Left lobe of liver (tissue), 2 donors: Measurements from ENCODE around the gene SF3B5. TPM values are rescaled to one million over a fixed set of nuclear protein-coding genes. Genes with fewer than 3 reads are reported as not detected.
A peak's percentile ranks its signal among the peaks of the same experiment; 100 is the strongest.
"Not testable (repeated sequence)": the region's sequence is repeated elsewhere in the genome, so short reads cannot be mapped to it uniquely, and the experiment has no call there.

Experiments
- ATAC-seq: fragments of 200-7000 bp; cut with Tn5 transposase; one replicate; pipeline ENCODE4 v1.9.1; 2020; ENCODE audit warnings: mild to moderate bottlenecking, moderate library complexity
- DNase-seq: peaks from one replicate; pipeline ENCODE4 v3.0.0-alpha.2; 2020; ENCODE audit warnings: low spot score
- total RNA-seq: library from RNA; stranded (reverse); gene quantifications from one replicate; pipeline ENCODE4 v1.2.1, GENCODE V29; 2021
- donor health status: DM: no; HTN: no; CAD: no; lungs with moderate emphysema.
- donor health status: DM: no; HTN: yes; CAD: no.

The SF3B5 gene
- total RNA-seq: 70.3 TPM

DNA sequence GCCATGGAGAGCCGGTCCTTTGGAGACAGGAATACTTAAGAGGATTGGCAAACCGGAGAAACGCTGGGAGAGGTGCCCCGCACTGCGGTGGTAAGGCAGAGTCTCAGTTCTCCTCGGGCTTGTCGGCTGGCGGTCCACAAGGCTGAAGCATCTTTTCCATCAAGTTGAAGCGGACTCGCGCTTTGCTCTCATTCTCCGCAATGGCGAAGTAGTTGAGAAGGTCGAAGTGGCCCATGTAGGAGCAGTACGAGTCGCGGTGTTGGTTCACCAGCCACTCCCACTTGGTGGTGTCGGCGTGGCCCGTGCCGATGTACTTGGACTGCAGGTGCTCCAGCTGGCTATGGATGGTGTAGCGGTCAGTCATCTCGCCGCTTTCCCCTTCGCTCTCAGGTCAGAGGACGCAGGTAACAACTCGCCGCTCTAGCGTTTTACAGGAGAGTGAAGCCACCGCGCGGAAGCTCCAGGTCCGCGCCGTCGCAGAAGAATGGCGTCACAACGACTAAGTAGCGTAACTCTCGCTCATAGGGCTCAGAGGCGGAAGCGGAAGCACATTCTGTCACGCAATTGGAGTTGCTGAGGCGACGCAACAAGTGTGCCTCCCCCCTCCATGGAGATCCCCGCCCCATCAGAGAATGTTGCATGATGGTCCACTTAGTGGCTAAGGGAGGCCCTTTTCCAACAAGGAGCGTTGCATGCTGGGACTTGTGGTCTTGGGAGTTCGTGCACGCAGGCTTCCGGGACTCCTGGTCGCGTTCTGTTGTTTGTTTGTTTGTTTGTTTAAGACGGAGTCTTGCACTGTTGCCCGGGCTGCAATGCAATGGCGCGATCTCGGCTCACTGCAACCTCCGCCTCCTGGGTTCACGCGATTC is at the start of gene SF3B5:
TSS of gene SF3B5 (minus strand) at position 440 of the 869 bp plus-strand sequence. CDS start at position 364, 76 bp downstream.
- ATAC-seq (peak; percentile 98), DNase-seq (peak; percentile 99)

- DNase-seq: no peak
- no peak for ATAC-seq
Observed at GRCh38 chr6:144144996-144145395, 49.6 kb upstream of the SF3B5 start.

DNA sequence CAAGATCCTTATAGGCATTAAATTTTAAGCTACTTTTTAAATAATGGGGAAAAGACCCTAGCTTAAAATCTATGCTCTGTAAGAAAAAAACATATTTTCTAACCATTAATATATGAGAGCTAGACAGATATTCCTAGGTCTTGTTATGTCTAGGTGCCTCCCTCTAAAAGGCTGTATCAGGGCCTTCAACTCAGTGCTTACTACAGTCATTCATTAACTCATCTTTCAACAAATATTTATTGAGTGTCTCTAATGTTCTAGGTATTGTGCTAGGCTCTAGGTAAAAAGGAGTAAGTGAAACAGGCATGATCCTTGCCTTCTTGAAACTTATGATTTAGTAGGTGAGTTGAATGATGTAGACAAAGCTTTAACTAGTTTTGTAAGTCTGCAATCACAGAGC is 48.5 kb upstream of the SF3B5 start:
- DNase-seq (no peak), ATAC-seq (peak; percentile 43)

DNA sequence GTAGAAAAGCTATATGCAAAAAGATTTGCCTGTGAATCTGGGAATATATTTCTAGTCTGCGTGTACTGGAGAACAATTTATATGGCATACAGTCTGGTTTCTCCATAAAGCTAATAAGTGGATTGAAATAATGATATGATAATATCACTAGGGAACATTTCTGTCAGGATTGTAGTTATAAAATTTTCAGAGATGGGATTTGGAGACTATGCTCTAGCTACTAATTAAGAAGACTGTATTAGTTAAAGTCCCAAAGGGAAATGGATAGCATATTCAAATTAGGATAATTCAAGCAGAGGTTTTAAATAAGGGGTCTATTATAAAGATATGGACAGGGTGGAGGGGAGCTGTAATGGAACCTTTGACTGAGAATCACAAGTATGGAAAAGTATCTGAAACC is 47.7 kb upstream of the SF3B5 start:
- DNase-seq (no peak), ATAC-seq (no peak)

DNA sequence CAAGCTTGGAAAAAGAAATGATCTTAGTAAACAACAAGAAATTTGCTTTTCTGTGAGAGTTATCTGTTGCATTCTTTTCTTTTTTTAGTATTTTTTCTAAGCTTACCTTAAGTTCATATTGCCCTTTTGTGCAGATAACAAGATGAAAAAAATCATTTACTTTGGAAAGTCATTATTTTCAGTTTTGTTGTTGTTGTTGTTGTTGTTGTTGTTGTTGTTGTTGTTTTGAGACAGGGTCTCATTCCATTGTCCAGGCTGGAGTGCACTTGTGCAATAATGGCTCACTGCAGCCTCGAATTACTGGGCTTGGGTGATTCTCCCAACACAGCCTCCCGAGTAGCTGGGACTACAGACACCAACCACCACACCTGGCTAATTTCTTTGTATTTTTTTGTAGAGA is 46.1 kb upstream of the SF3B5 start:
- no peak for DNase-seq

GRCh38 chr6:144140867-144141266 is 45.5 kb upstream of the SF3B5 start:
- ATAC-seq (no peak), DNase-seq (no peak)

More for the DNA sequence above, 46.1 kb upstream of the SF3B5 start:
- no peak for ATAC-seq

DNA sequence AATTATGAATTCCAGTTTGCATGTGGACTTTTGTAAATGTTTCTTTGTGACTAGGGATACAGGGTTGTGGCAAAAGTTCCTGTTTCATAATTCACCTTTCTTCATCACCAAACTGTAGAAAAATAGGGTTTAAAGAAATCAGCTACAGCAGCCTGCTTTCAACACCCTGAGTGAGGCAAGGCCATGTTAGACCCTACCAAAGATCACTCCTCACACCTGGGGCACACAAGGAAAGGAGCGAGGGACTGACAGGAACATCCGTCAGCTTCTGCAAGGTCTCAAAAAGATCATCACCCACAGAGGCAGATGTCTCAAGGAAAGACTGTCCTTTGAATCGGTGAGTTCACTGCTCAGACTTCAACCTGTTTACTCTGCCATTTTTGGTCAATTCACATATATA is 44.4 kb upstream of the SF3B5 start:
- no peak for ATAC-seq
- DNase-seq: no peak

DNA sequence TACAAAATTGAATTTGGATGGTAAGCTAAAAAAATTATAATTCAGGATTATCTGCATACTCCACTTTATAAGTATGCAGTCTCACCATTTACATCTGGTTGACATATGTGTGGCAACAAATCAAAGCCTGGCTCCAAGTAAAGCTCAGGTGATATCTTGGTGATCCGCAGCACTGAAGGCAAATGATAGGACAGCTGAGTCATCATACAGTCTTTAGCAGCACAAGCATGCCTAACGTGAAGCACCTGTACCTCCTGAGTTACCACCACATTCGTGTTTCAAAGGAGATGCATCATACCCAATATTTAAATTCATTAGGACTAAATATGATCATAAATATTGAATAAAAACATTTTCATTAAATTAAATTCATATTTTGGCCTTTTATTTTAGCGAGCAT is 43.2 kb upstream of the SF3B5 start:
- DNase-seq (no peak), ATAC-seq (no peak)

- DNase-seq (no peak), ATAC-seq (no peak)
Observed at GRCh38 chr6:144134737-144135136, 39.4 kb upstream of the SF3B5 start.

GRCh38 chr6:144134176-144134575 is 38.8 kb upstream of the SF3B5 start:
- DNase-seq (no peak), ATAC-seq (no peak)

DNA sequence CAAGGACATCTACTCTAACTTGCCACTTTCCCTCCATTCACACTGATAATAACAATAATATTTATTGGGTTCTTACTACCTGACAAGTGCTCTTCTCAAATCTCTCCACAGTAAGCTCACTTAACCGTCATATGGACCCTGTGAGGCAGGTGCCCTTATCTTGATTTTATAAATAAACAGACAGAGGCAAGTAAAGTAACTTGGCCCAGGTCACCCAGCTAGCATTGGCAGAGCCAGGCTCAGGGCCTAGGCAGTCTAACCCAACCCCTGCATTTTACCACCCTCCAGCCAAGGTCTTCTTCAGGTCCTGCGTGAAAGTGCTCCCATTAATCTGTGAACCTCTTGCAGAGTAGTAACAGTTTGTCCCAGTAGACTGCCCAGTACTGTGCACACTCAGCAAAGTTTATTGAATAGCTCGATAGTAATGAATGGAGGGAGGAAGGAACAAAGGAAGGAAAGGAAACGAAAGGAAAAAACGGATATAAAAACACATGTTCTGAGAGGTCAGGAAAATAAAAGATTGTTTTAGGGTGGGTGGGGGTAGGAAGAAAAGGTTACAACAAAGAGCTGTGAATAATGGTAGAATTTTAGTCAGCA is 38.0 kb upstream of the SF3B5 start:
- no peak for DNase-seq
- no peak for ATAC-seq

- not testable (repeated sequence) for DNase-seq, ATAC-seq
Observed at GRCh38 chr6:144132167-144132690, 36.9 kb upstream of the SF3B5 start.

- DNase-seq (no peak), ATAC-seq (no peak)
Observed at GRCh38 chr6:144131248-144131709, 35.9 kb upstream of the SF3B5 start.

DNA sequence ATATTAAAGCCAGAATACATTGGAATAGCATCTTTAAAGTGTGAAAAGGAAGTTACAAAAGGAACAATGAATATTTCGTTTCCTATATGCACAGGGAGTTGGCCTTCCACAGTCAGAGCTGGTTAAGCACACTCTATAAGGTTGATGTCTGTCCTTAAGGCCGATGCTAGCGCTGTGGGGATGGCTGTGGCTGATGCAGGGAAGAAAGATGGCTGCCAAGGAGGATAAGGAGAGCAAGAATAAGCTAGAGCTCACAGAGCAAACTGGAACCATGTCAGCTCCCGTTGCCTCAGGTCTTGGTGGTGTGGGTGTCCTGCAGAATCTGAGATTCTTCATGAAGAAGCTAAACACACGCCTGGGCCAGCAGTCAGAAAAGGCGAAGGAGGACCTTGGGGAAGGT is 34.1 kb upstream of the SF3B5 start:
- ATAC-seq: no peak

DNA sequence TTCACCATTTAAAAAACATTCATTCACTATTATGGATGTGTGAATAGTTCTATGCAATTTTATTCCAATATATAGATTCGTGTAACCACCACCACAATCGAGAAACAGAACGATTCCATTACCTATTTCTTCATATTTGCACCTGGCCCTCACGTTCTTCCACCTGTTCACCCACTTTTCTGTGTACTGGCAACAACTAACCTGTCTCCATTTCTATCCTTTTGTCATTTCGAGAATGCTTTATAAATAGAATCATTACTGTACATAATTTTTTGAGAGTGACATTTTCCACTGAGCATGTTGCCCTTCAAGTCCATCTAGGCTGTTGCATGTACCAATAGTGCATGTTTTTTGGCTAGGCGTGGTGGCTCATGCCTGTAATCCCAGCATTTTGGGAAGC is 31.7 kb upstream of the SF3B5 start:
- ATAC-seq (no peak), DNase-seq (no peak)

More for the DNA sequence above, 34.1 kb upstream of the SF3B5 start:
- no peak for DNase-seq

DNA sequence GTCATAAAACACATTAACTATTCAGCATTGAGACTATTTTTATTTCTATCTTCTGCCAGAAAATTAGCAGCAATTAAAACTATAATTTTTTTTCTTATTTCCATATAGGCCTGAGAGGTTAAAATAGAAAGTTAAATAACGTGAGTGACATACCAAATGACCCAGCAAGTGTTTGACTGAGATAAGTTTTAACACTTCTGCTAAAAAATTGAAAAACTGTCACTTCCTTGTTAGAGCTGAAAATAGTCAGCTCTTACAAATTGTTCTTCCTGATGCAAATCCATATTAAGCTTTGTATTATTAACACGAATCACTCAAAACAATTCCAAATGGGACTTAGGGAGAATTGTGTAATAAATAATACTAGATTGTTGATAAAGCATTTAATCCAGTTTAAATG is 28.5 kb upstream of the SF3B5 start:
- no peak for DNase-seq
- no peak for ATAC-seq

GRCh38 chr6:144123421-144123820 is 28.0 kb upstream of the SF3B5 start:
- ATAC-seq: no peak
- no peak for DNase-seq

GRCh38 chr6:144122861-144123260 is 27.5 kb upstream of the SF3B5 start:
- ATAC-seq (no peak), DNase-seq (no peak)

- DNase-seq (no peak), ATAC-seq (no peak)
Observed at GRCh38 chr6:144119376-144119775, 24.0 kb upstream of the SF3B5 start.

GRCh38 chr6:144115219-144115618 is 19.8 kb upstream of the SF3B5 start:
- ATAC-seq: no peak
- no peak for DNase-seq

DNA sequence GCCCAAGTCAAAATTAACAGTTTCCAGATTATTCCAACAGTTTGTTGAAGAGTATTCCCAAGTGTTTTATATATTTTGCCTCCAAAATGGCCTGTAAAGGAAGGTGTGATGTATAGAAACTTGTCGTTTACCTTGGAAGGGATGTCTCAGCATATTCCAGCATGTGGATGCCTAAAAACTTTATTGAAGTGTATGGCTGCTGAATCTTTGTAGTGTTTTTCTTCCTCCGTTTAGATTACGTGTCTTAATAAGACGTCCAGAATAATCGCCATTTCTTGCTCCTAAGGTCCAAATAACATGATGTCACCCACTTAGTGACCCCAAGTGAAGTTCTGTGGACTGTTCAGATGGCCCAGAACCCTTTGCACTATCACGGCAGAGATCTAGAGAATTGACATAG is 18.0 kb upstream of the SF3B5 start:
- ATAC-seq (no peak), DNase-seq (no peak)

- ATAC-seq (no peak), DNase-seq (no peak)
Observed at GRCh38 chr6:144110210-144110609, 14.8 kb upstream of the SF3B5 start.
